VCaP (cell line): ENCODE results near the gene CPXM2.

Experiments
- H3K27ac ChIP-seq: fragments of 450-650 bp; 2 replicates; pipeline ENCODE4 v1.5.1; 2017
- TF ChIP-seq, protein P1 (sequence below): fragments of 450-650 bp; conservative IDR thresholded peaks from 2 replicates; pipeline ENCODE4 v1.5.1; 2017; ENCODE audit warnings: mild to moderate bottlenecking, moderate library complexity

CPXM2 gene

DNA sequence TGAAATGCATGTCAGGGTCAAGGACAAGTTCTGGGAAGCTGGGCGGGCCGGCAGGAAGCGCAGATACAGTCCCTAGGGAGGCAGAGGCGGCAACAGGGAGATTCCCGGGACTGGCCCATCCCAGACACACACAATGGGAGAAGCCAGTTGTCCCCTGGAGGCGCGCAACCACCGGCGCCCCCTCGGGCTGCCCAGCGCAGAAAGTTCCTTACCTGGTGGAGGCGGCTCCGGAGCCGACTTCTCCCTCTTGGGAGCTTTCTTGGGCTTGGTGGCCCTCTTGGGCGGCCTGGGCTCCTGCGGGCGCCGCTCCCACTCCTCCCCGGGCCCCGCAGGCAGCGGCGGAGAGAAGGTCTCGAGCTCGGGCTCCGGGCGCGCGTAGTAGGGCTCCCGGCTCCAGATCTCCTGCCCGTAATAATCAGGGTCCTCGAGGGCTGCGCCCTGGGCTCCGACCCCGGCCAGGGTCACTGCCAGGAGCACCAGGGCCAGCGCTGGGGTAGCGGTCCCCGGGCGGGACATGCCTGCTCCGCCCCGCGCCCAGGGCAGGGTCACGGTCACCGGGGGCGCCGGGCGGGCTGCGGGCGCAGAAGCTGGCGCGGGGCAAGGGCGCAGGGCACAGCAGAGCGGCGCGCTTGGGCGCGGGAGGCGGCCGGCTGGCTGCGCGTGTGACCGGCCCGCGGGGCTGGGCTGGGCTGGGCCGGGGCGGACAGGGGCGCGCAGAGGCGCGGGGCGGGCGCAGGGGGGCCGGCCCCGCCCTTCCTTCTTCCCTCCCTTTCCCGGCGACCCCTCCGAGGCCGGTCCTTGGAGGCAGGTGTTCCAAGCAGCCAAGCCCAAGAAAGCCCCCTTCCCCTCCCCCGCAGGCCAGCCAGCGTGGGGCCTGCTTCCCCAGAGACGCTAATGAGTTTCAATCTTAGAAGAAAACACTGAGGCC, at the start of gene CPXM2:
TSS of gene CPXM2 (minus strand) at position 664 of the 928 bp plus-strand sequence. CDS start at position 516, 148 bp downstream.
- TF ChIP-seq, protein P1, sequence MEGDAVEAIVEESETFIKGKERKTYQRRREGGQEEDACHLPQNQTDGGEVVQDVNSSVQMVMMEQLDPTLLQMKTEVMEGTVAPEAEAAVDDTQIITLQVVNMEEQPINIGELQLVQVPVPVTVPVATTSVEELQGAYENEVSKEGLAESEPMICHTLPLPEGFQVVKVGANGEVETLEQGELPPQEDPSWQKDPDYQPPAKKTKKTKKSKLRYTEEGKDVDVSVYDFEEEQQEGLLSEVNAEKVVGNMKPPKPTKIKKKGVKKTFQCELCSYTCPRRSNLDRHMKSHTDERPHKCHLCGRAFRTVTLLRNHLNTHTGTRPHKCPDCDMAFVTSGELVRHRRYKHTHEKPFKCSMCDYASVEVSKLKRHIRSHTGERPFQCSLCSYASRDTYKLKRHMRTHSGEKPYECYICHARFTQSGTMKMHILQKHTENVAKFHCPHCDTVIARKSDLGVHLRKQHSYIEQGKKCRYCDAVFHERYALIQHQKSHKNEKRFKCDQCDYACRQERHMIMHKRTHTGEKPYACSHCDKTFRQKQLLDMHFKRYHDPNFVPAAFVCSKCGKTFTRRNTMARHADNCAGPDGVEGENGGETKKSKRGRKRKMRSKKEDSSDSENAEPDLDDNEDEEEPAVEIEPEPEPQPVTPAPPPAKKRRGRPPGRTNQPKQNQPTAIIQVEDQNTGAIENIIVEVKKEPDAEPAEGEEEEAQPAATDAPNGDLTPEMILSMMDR = no peak
- no peak within 1 kb of the TSS for H3K27ac ChIP-seq

DNA sequence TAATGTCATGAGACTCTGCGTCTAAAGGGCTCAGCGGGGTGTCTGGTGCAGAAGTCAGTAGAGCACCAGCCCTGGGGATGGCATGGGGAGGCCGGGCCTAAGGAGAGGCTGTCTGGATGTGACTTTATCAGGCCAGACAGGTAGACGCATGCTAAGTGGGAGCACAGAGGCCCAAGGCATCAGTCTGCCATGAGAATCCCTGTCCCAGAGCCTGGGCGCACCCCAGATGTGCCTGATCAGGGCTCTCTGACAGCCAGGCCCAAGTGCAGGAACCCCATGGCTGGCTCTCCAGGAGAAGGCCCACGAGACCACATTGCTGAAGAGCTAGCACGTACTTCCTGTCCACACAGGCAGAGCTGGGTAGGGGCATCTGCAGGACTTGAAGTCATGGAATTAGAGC, 48.0 kb upstream of the CPXM2 start:
- no peak overlapping the region for H3K27ac ChIP-seq
- TF ChIP-seq, protein P1 = no peak

DNA sequence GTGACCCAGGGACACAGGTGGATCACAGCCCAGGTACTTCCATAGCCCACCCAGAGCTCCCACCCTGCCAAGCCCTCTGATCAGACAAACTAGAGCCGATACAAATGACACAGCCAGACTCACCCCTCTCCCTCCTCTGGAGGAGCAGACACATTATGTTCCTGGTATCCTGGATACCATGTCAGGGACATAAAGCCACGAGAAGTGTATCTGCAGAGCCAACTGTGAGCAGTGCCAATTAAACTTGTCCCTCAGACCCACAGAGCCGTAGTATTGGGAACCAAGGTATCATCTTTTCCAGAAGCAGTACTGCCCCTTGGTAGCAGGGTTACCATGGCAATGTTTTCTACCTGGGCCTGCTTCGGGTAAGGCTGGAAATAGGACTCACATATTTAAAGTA, 47.3 kb upstream of the CPXM2 start:
- TF ChIP-seq, protein P1 = no peak

DNA sequence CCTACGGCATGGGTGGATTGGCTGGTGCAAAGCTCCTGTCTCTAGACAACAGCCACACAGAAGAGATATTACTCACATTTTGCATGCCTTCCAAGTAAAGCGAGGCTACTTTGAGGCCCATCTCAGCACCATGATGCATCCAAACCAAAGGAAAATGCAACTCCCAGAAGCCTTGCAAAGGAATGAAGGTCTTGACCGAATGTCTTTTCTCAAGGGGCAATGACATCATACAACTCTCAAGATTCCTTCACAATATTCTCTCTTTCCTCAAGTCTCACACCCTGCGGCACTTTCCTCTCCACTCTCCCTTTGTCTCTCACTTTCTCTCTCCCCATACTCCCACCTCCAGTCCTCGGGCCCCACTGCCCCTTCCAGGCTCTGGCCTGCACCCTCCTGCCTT, 44.8 kb upstream of the CPXM2 start:
- TF ChIP-seq, protein P1 = no peak

More for the DNA sequence above, 47.3 kb upstream of the CPXM2 start:
- H3K27ac ChIP-seq = no peak overlapping the region

DNA sequence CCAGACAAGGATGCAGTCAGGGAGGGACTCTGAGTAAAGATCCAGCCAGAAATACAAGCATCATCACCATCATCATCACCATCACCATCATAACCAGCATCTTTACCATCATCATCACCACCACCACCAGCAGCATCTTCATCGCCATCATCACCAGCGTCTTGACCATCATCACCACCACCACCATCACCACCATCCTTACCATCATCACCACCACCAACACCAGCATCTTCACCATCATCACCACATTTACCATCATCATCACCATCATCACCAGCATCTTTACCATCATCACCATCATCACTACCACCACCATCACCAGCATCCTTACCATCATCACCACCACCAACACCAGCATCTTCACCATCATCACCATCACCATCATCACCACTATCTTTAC, 44.1 kb upstream of the CPXM2 start:
- TF ChIP-seq, protein P1 = no peak
- H3K27ac ChIP-seq = no peak overlapping the region

More for the DNA sequence above, 44.8 kb upstream of the CPXM2 start:
- no peak overlapping the region for H3K27ac ChIP-seq

DNA sequence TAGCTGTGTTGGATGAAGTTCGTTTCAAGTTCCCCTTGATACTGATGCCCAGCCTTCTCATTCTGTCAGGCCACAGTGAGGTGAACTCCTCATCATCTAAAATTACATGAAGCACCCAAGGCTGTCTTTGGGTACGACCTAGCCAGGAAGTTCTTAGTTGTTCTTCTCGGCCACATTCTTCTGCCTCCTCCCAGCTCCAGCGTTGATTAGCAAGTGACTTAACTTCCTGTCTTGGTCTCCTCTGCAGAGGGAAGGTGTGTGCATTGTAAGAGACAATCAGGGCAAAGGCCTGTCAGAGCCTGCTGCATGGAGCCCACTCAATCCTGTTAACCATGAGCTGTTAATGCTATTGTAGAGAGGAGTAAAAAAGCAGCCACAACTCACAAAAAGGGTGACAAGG, 43.2 kb upstream of the CPXM2 start:
- H3K27ac ChIP-seq = no peak overlapping the region
- TF ChIP-seq, protein P1 = no peak

DNA sequence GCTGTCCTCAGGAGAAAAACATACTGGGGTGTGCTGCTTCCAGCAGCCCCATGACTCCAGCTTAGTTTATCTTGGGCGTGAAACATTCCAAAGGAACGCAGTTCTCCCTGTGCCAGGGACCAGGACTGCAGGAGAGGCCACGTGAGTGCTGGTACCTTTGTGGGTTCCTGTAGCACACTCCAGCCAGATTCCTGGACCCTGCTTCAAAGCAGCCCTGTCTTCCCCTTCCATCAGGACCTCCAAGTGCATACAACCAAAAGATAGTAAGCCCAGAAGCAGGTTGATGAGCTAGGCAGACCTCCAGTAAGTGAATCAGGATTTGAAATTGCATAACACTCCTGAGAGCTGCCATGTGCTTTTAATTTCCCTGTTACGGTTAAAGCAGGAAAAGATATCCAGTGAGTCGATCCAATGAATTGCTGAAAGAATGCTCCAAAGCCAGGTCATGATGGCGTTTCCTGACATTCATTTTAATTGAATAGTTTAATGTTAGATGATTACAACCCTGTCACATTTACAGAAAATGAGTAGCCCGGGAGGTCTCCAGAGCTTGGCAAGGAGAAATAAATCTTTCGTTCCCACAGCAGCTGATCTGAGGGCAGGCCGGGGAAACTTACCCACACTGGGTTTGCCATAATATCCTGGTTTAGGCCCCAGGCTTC, 38.9 kb upstream of the CPXM2 start:
- TF ChIP-seq, protein P1 = no peak

More for the DNA sequence above, 38.9 kb upstream of the CPXM2 start:
- H3K27ac ChIP-seq = no peak overlapping the region
